IMR-90 (cell line): ENCODE measurements around the gene GLS. TPM values are rescaled to one million over a fixed set of nuclear protein-coding genes. Genes with fewer than 3 reads are reported as not detected.

Source experiments
- ATAC-seq: fragments of 200-7000 bp; cut with Tn5 transposase; 2 replicates; pipeline ENCODE4 v1.9.1; 2020; ENCODE audit warnings: low read depth, mild to moderate bottlenecking, moderate library complexity
- BruUV-seq: library from RNA; stranded (reverse); fragments of 400-500 nt; replicated peaks from 2 replicates; lab custom pipeline; 2021; lab: Mats Ljungman, UMichigan
- CTCF ChIA-PET: fragments of 300-600 bp; formaldehyde crosslinking; extraction: SDS; loops from one replicate; lab custom pipeline; 2021; ENCODE audit warnings: antibody characterized with exemption; lab: Yijun Ruan, JAX
- POLR2A ChIA-PET: fragments of 300-600 bp; sonication (Branson Sonifier 250); formaldehyde crosslinking; loops from one replicate; lab custom pipeline; 2022; ENCODE audit warnings: antibody characterized with exemption; ENCODE audit not compliant: unreplicated experiment; lab: Charles Lee
- DNase-seq: peaks from one replicate; pipeline ENCODE4 v3.0.0; 2013
- H2AFZ ChIP-seq: replicated peaks from 2 replicates; pipeline ENCODE3; 2013; ENCODE audit warnings: low read length, mild to moderate bottlenecking; ENCODE audit not compliant: poor library complexity
- H2AK5ac ChIP-seq: 2 replicates; pipeline ENCODE4 v1.6.1; 2013; ENCODE audit warnings: low read depth, low read length, inconsistent platforms
- H2AK9ac ChIP-seq: replicated peaks from 2 replicates; pipeline ENCODE3; 2013; ENCODE audit warnings: mild to moderate bottlenecking, low read depth, low read length, moderate library complexity; ENCODE audit not compliant: poor library complexity
- H2BK120ac ChIP-seq: 2 replicates; pipeline ENCODE4 v1.6.1; 2013; ENCODE audit warnings: low read depth, low read length, inconsistent platforms
- H2BK15ac ChIP-seq: 3 replicates; pipeline ENCODE4 v1.6.1; 2013; ENCODE audit warnings: low read depth, low read length, inconsistent platforms
- H2BK20ac ChIP-seq: 2 replicates; pipeline ENCODE4 v1.6.1; 2013; ENCODE audit warnings: low read depth, mild to moderate bottlenecking, inconsistent platforms, low read length, moderate library complexity
- H2BK5ac ChIP-seq: 2 replicates; pipeline ENCODE4 v1.6.1; 2013; ENCODE audit warnings: mild to moderate bottlenecking, low read depth, low read length, inconsistent platforms; ENCODE audit not compliant: poor library complexity, severe bottlenecking
- H3K14ac ChIP-seq: replicated peaks from 2 replicates; pipeline ENCODE4 v1.6.1; 2013; ENCODE audit warnings: low read depth, low read length, inconsistent platforms
- H3K18ac ChIP-seq: 2 replicates; pipeline ENCODE4 v1.6.1; 2013; ENCODE audit warnings: low read depth, low read length, control low read depth
- H3K23ac ChIP-seq: 2 replicates; pipeline ENCODE4 v1.6.1; 2013; ENCODE audit warnings: low read depth, low read length, inconsistent platforms
- H3K27ac ChIP-seq: 2 replicates; pipeline ENCODE4 v1.5.1; 2013; ENCODE audit warnings: mild to moderate bottlenecking, control low read depth, low read length; ENCODE audit not compliant: insufficient read depth
- H3K27me3 ChIP-seq: 2 replicates; pipeline ENCODE4 v1.6.1; 2013; ENCODE audit warnings: low read length; ENCODE audit not compliant: control insufficient read depth, insufficient read depth
- H3K36me3 ChIP-seq: 2 replicates; pipeline ENCODE4 v1.6.1; 2013; ENCODE audit warnings: low read length, mixed read lengths; ENCODE audit not compliant: control insufficient read depth, insufficient read depth
- H3K4ac ChIP-seq: 2 replicates; pipeline ENCODE4 v1.6.1; 2013; ENCODE audit warnings: low read depth, low read length, inconsistent platforms
- H3K4me1 ChIP-seq: 2 replicates; pipeline ENCODE4 v1.6.1; 2013; ENCODE audit warnings: low read length, mixed read lengths; ENCODE audit not compliant: control insufficient read depth, insufficient read depth
- H3K4me2 ChIP-seq: 2 replicates; pipeline ENCODE4 v1.6.1; 2013; ENCODE audit warnings: low read depth, mild to moderate bottlenecking, control low read depth, low read length, moderate library complexity
- H3K4me3 ChIP-seq: 2 replicates; pipeline ENCODE4 v1.5.1; 2013; ENCODE audit warnings: low read depth, mild to moderate bottlenecking, control low read depth, low read length, moderate library complexity; ENCODE audit not compliant: insufficient read depth
- H3K56ac ChIP-seq: 2 replicates; pipeline ENCODE4 v1.6.1; 2013; ENCODE audit warnings: low read length, inconsistent platforms; ENCODE audit not compliant: insufficient read depth; ENCODE audit errors: extremely low read depth
- H3K79me1 ChIP-seq, 2 experiments: 2 replicates each; pipeline ENCODE4 v1.6.1; 2013; ENCODE audit warnings: low read length in 2 of 2, inconsistent platforms in 1 of 2, low read depth in 1 of 2
- H3K9ac ChIP-seq: 2 replicates; pipeline ENCODE4 v1.6.1; 2013; ENCODE audit warnings: low read depth, low read length, control low read depth
- H3K9me1 ChIP-seq: 2 replicates; pipeline ENCODE4 v1.6.1; 2013; ENCODE audit warnings: low read length, inconsistent platforms; ENCODE audit not compliant: insufficient read depth
- H3K9me3 ChIP-seq: 2 replicates; pipeline ENCODE4 v1.6.1; 2013; ENCODE audit warnings: low read length; ENCODE audit not compliant: control insufficient read depth, insufficient read depth
- H4K20me1 ChIP-seq: 2 replicates; pipeline ENCODE4 v1.6.1; 2013; ENCODE audit warnings: low read length, inconsistent platforms; ENCODE audit not compliant: insufficient read depth
- H4K5ac ChIP-seq: 2 replicates; pipeline ENCODE4 v1.6.1; 2013; ENCODE audit warnings: mild to moderate bottlenecking, low read depth, low read length, control low read depth
- H4K8ac ChIP-seq, 2 experiments: 2 replicates each; pipeline ENCODE4 v1.6.1; 2013; ENCODE audit warnings: low read depth in 2 of 2, low read length in 2 of 2, control low read depth in 1 of 2, inconsistent platforms in 1 of 2
- H4K91ac ChIP-seq: 2 replicates; pipeline ENCODE4 v1.6.1; 2013; ENCODE audit warnings: low read depth, low read length, inconsistent platforms; ENCODE audit not compliant: insufficient read depth
- BHLHE40 ChIP-seq: fragments of 150-350 bp; IDR thresholded peaks from 2 replicates; pipeline ENCODE4 v1.6.1; 2016; ENCODE audit warnings: mild to moderate bottlenecking, low read depth, low read length
- FOS ChIP-seq: fragments of 150-350 bp; IDR thresholded peaks from 2 replicates; pipeline ENCODE4 v1.6.1; 2016; ENCODE audit warnings: low read depth, low read length
- MAFK ChIP-seq: IDR thresholded peaks from 2 replicates; pipeline ENCODE4 v1.6.1; 2012; ENCODE audit warnings: low read depth, low read length, improper control_type of control experiment
- MXI1 ChIP-seq: IDR thresholded peaks from 2 replicates; pipeline ENCODE4 v1.6.1; 2012; ENCODE audit warnings: low read depth, mild to moderate bottlenecking, low read length, moderate library complexity, borderline replicate concordance
- USF2 ChIP-seq: fragments of 150-350 bp; IDR thresholded peaks from 2 replicates; pipeline ENCODE4 v1.6.1; 2017; ENCODE audit warnings: mild to moderate bottlenecking, antibody characterized with exemption, low read length, low read depth
- WGBS, 2 experiments: methylation state at CpG; one replicate each; pipeline versions ENCODE4 v1.1.5 to v1.1.7; 2013; ENCODE audit warnings: missing lambda C conversion rate in 2 of 2; ENCODE audit not compliant: insufficient read length in 1 of 2; ENCODE audit errors: extremely low coverage in 2 of 2; 5-methylcytosine and 5-hydroxymethylcytosine counted together
- dilution Hi-C: fragments of 300-500 bp; cut with HindIII; formaldehyde crosslinking; loops from one replicate; pipeline ENCODE4 v1.14.3; 2018; ENCODE audit warnings: low sequenced_read_pairs; ENCODE audit not compliant: unreplicated experiment
- in situ Hi-C: fragments of 300-500 bp; cut with MboI; formaldehyde crosslinking; loops from 3 replicates; pipeline ENCODE4 v1.14.3; 2019; ENCODE audit warnings: low sequenced_read_pairs, inconsistent platforms, mixed read lengths
- intact Hi-C: fragments of 100-400 bp; cut with micrococcal nuclease; formaldehyde crosslinking; loops from 2 replicates; pipeline ENCODE4 v1.10.0; 2022
- polyA plus RNA-seq, 3 experiments: library from polyadenylated mRNA; depleted of rRNA; stranded (reverse); fragments of >200 nt; gene quantifications; 2 replicates each; pipeline ENCODE4 v1.2.3, GENCODE V29; 2012; ENCODE audit warnings: low replicate concordance in 1 of 3
- total RNA-seq: library from RNA; depleted of rRNA; stranded (reverse); fragments of >200 nt; gene quantifications from 2 replicates; pipeline ENCODE4 v1.2.3, GENCODE V29; 2012

Gene GLS
- total and polyA plus RNA-seq, 2 of the 4 experiments (the other 2 are of a cell fraction): 87.5 to 130 TPM

- ATAC-seq (peak; percentile 60), DNase-seq (peak; percentile 53)
- Histone ChIP-seq H3K27ac (peak overlapping the region; percentile 52; the same call in 1 of the 2 replicates), H2BK15ac (no peak overlapping the region), H3K14ac (no peak overlapping the region; the same call in 1 of the 2 replicates), H3K4me2 (no peak overlapping the region), H4K20me1 (peaks cover 8% of the 10 kb centered on the region; the same call in 1 of the 2 replicates), H3K18ac (no peak overlapping the region), H3K9me3 (no peaks in the 10 kb centered on the region), H4K5ac (no peak overlapping the region), H4K91ac (no peak overlapping the region), H2BK5ac (peak overlapping the region; percentile 92), H2AFZ (no peak overlapping the region), H4K8ac (no peak overlapping the region; a peak in 1 of 4 replicates), H3K4ac (no peak overlapping the region), H3K36me3 (peaks cover 5% of the 10 kb centered on the region), H2BK120ac (no peak overlapping the region), H2AK5ac (no peak overlapping the region), H3K4me1 (peaks cover 6% of the 10 kb centered on the region; the same call in 1 of the 2 replicates), H3K79me1 (peaks cover 6 to 36% of the 10 kb centered on the region in 2 experiments), H3K23ac (no peak overlapping the region), H3K9me1 (no peaks in the 10 kb centered on the region), H3K27me3 (no peaks in the 10 kb centered on the region), H3K9ac (no peak overlapping the region), H3K56ac (no peak overlapping the region), H2BK20ac (no peak overlapping the region), H3K4me3 (no peak overlapping the region), H2AK9ac (no peak overlapping the region)
- in situ Hi-C loops: no loop called here
- CTCF ChIA-PET: no interaction called here
- BruUV-seq: no TSS peak
- no CpG with 5 or more reads among the region's 3 CpGs for WGBS, 2 experiments
- dilution Hi-C loops: no loop called here
- TF ChIP-seq BHLHE40 (no peak), MXI1 (no peak), MAFK (peak; percentile 67), USF2 (no peak), FOS (peak; percentile 65; the same call in 1 of the 2 replicates)
- intact Hi-C loops: no loop called here
- POLR2A ChIA-PET: no interaction called here
These were observed 29.9 kb downstream of the GLS start for GRCh38 chr2:190910341-190911136.
